Measurements from ENCODE around the gene DOCK9. TPM values are rescaled to one million over a fixed set of nuclear protein-coding genes. Genes with fewer than 3 reads are reported as not detected.

DOCK9 gene
- total and polyA plus RNA-seq, 2 experiments from 2014 or later = 8.5 to 57.7 TPM

DNA sequence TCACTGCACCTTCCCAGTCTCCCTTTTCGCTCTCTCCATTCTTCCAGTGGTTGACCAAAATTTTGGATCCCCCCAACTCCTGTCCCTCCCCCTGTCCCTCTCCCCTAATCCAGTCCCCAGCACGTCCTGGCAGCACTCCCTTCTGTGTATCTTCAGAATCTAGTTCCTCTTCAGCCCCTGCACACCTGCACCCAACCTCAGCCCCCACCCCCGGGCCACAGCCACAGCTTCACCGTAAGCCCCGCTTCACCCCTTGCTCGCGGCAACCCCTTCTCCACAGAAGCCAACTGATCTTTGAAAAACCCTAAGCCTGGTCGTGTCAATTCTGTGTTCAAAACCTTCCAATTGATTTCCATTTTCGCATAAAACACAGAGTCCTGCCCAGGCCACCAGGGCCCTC lies 189.9 kb downstream of the DOCK9 start:
- H3K27ac Mint-ChIP-seq = no peak overlapping the region

More for the DNA sequence above, 189.9 kb downstream of the DOCK9 start:
- H3K4me1 ChIP-seq (ENCODE audit: insufficient read depth) = no peaks in the 10 kb centered on the region
- H3K36me3 ChIP-seq (ENCODE audit: insufficient read depth) = no peaks in the 10 kb centered on the region
- no peak overlapping the region for H3K27ac ChIP-seq (ENCODE audit: low read depth)
- no peaks in the 10 kb centered on the region; the same call in 2 of the 3 replicates for H3K9me3 Mint-ChIP-seq
- TF ChIP-seq, protein P1, sequence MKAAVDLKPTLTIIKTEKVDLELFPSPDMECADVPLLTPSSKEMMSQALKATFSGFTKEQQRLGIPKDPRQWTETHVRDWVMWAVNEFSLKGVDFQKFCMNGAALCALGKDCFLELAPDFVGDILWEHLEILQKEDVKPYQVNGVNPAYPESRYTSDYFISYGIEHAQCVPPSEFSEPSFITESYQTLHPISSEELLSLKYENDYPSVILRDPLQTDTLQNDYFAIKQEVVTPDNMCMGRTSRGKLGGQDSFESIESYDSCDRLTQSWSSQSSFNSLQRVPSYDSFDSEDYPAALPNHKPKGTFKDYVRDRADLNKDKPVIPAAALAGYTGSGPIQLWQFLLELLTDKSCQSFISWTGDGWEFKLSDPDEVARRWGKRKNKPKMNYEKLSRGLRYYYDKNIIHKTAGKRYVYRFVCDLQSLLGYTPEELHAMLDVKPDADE (IDR thresholded peaks at IDR 0.05) = no peak
- TF ChIP-seq EZH2 (IDR thresholded peaks at IDR 0.05; ENCODE audit: low read depth, unreplicated experiment) (no peak), ZNF114 (CRISPR knock-in tag; IDR thresholded peaks at IDR 0.05) (no peak), CREB1 (CRISPR knock-in tag; IDR thresholded peaks at IDR 0.05; ENCODE audit: low read depth) (no peak), STAT1 (IDR thresholded peaks at IDR 0.05; ENCODE audit: unreplicated experiment) (no peak), NANOG (IDR thresholded peaks at IDR 0.05; ENCODE audit: borderline replicate concordance) (no peak), POLR2AphosphoS5 (IDR thresholded peaks at IDR 0.05; ENCODE audit: low read depth) (no peak), JUNB (IDR thresholded peaks at IDR 0.05; ENCODE audit: unreplicated experiment) (no peak)
- TF ChIP-seq, protein P2, sequence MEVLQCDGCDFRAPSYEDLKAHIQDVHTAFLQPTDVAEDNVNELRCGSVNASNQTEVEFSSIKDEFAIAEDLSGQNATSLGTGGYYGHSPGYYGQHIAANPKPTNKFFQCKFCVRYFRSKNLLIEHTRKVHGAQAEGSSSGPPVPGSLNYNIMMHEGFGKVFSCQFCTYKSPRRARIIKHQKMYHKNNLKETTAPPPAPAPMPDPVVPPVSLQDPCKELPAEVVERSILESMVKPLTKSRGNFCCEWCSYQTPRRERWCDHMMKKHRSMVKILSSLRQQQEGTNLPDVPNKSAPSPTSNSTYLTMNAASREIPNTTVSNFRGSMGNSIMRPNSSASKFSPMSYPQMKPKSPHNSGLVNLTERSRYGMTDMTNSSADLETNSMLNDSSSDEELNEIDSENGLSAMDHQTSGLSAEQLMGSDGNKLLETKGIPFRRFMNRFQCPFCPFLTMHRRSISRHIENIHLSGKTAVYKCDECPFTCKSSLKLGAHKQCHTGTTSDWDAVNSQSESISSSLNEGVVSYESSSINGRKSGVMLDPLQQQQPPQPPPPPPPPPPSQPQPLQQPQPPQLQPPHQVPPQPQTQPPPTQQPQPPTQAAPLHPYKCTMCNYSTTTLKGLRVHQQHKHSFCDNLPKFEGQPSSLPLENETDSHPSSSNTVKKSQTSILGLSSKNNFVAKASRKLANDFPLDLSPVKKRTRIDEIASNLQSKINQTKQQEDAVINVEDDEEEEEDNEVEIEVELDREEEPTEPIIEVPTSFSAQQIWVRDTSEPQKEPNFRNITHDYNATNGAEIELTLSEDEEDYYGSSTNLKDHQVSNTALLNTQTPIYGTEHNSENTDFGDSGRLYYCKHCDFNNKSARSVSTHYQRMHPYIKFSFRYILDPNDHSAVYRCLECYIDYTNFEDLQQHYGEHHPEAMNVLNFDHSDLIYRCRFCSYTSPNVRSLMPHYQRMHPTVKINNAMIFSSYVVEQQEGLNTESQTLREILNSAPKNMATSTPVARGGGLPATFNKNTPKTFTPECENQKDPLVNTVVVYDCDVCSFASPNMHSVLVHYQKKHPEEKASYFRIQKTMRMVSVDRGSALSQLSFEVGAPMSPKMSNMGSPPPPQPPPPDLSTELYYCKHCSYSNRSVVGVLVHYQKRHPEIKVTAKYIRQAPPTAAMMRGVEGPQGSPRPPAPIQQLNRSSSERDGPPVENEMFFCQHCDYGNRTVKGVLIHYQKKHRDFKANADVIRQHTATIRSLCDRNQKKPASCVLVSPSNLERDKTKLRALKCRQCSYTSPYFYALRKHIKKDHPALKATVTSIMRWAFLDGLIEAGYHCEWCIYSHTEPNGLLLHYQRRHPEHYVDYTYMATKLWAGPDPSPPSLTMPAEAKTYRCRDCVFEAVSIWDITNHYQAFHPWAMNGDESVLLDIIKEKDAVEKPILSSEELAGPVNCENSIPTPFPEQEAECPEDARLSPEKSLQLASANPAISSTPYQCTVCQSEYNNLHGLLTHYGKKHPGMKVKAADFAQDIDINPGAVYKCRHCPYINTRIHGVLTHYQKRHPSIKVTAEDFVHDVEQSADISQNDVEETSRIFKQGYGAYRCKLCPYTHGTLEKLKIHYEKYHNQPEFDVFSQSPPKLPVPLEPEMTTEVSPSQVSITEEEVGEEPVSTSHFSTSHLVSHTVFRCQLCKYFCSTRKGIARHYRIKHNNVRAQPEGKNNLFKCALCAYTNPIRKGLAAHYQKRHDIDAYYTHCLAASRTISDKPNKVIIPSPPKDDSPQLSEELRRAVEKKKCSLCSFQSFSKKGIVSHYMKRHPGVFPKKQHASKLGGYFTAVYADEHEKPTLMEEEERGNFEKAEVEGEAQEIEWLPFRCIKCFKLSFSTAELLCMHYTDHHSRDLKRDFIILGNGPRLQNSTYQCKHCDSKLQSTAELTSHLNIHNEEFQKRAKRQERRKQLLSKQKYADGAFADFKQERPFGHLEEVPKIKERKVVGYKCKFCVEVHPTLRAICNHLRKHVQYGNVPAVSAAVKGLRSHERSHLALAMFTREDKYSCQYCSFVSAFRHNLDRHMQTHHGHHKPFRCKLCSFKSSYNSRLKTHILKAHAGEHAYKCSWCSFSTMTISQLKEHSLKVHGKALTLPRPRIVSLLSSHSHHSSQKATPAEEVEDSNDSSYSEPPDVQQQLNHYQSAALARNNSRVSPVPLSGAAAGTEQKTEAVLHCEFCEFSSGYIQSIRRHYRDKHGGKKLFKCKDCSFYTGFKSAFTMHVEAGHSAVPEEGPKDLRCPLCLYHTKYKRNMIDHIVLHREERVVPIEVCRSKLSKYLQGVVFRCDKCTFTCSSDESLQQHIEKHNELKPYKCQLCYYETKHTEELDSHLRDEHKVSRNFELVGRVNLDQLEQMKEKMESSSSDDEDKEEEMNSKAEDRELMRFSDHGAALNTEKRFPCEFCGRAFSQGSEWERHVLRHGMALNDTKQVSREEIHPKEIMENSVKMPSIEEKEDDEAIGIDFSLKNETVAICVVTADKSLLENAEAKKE (CRISPR knock-in tag; IDR thresholded peaks at IDR 0.05) = no peak
- H3K27me3 ChIP-seq (ENCODE audit: insufficient read depth) = no peaks in the 10 kb centered on the region
- H3K4me2 ChIP-seq = no peak overlapping the region
- ATAC-seq (no peak), DNase-seq (ENCODE audit: low spot score) (no peak)
- peaks cover 11% of the 10 kb centered on the region for H3K27me3 Mint-ChIP-seq (ENCODE audit: insufficient read depth, low read depth, poor library complexity)
- peaks cover 3% of the 10 kb centered on the region; the same call in 2 of the 3 replicates for H3K4me1 Mint-ChIP-seq
- no peak overlapping the region for H3K4me3 ChIP-seq
- peaks cover 12% of the 10 kb centered on the region; the same call in 1 of the 2 replicates for H3K9me2 ChIP-seq (ENCODE audit: insufficient read depth)
- no peak overlapping the region for H2AFZ ChIP-seq
- H4K20me1 ChIP-seq (replicated peaks; ENCODE audit: insufficient read depth) = no peaks in the 10 kb centered on the region
- H3K36me3 Mint-ChIP-seq (ENCODE audit: low read depth) = no peaks in the 10 kb centered on the region
- no peaks in the 10 kb centered on the region for H3F3A ChIP-seq (replicated peaks; ENCODE audit: low read depth)
- no peaks in the 10 kb centered on the region for H3K79me2 ChIP-seq (replicated peaks; ENCODE audit: insufficient read depth)
- H3K4me3 Mint-ChIP-seq = no peak overlapping the region
